Esophagus muscularis mucosa (tissue), 4 donors: ENCODE measurements around the gene NGEF. TPM values are rescaled to one million over a fixed set of nuclear protein-coding genes. Genes with fewer than 3 reads are reported as not detected.

Experiments
- DNase-seq: peaks from one replicate; pipeline ENCODE4 v3.0.0-alpha.2; 2017; ENCODE audit errors: extremely low spot score
- H3K27ac ChIP-seq, 4 donors: fragments of 200-600 bp; sonication (generic); replicated peaks in 1 of 4; 1 replicate in 3 of 4; 2 replicates in 1 of 4; pipeline ENCODE4 v1.5.1; 2016 to 2019; ENCODE audit warnings: mild to moderate bottlenecking in 1 of 4
- H3K27me3 ChIP-seq, 4 donors: fragments of 200-600 bp; sonication (generic); one replicate each; pipeline versions ENCODE4 v1.5.1 to v1.6.0; 2016 to 2019
- H3K36me3 ChIP-seq, 4 donors: fragments of 200-600 bp; sonication (generic); one replicate each; pipeline ENCODE4 v1.5.1; 2016 to 2019
- H3K4me1 ChIP-seq, 4 donors: fragments of 200-600 bp; sonication (generic); one replicate each; pipeline ENCODE4 v1.5.1; 2016 to 2019
- H3K4me3 ChIP-seq, 4 donors: fragments of 200-600 bp; sonication (generic); 1 replicate in 2 of 4; 2 replicates in 2 of 4; pipeline ENCODE4 v1.5.1; 2016 to 2019; ENCODE audit warnings: mild to moderate bottlenecking in 4 of 4, moderate library complexity in 1 of 4
- H3K9me3 ChIP-seq, 4 donors: fragments of 200-600 bp; sonication (generic); 1 replicate in 3 of 4; 2 replicates in 1 of 4; pipeline ENCODE4 v1.5.1; 2016 to 2019
- CTCF ChIP-seq, 3 experiments: fragments of 200-600 bp in 2 of 3; fragments of 450-650 bp in 1 of 3; sonication (generic) in 2 of 3; IDR thresholded peaks; one replicate each; pipeline ENCODE4 v1.5.1; 2017 to 2019; ENCODE audit warnings: antibody characterized with exemption in 3 of 3, mild to moderate bottlenecking in 2 of 3, moderate library complexity in 1 of 3
- EP300 ChIP-seq: sonication (generic); formaldehyde crosslinking; IDR thresholded peaks from one replicate; pipeline ENCODE4 v1.6.1; 2017; ENCODE audit warnings: antibody characterized with exemption
- POLR2A ChIP-seq: fragments of 450-650 bp; IDR thresholded peaks from one replicate; pipeline ENCODE4 v1.6.1; 2017; ENCODE audit warnings: antibody characterized with exemption, moderate library complexity, mild to moderate bottlenecking, low read depth
- POLR2AphosphoS5 ChIP-seq, 2 donors: sonication (generic); formaldehyde crosslinking; IDR thresholded peaks; one replicate each; pipeline ENCODE4 v1.6.1; 2017; ENCODE audit warnings: antibody characterized with exemption in 2 of 2
- WGBS: methylation state at CpG from one replicate; pipeline ENCODE4 v1.1.5; 2018; 5-methylcytosine and 5-hydroxymethylcytosine counted together
- intact Hi-C: fragments of 100-400 bp; cut with DNase I; formaldehyde crosslinking; loops from one replicate; pipeline ENCODE4 v1.15.1; 2023
- total RNA-seq, 4 donors: library from RNA; depleted of rRNA; stranded (reverse); fragments of >200 nt; gene quantifications; one replicate each; pipeline versions ENCODE4 v1.1.0 to v1.2.1, GENCODE V29; 2016

Gene NGEF
- total RNA-seq, 4 donors from 2014 or later = 0.33 to 0.98 (median 0.52) TPM; not detected in 1

GRCh38 chr2:232949016-232949415, 64.0 kb downstream of the NGEF start:
- Histone ChIP-seq H3K4me1 (no peaks in the 10 kb centered on the region), H3K36me3 (no peaks in the 10 kb centered on the region), H3K9me3 (no peaks in the 10 kb centered on the region), H3K27me3 (peaks cover 0 to 22% (median 0%) of the 10 kb centered on the region in 4 donors), H3K4me3 (no peak overlapping the region), H3K27ac (no peak overlapping the region)
- no peak for DNase-seq
- WGBS = 88% methylated on average over 4 of the region's 4 CpGs
- TF ChIP-seq EP300 (no peak), POLR2A (no peak), CTCF (IDR thresholded peaks at IDR 0.05) (no peak), POLR2AphosphoS5 (IDR thresholded peaks at IDR 0.05) (no peak)
- intact Hi-C loops = no loop called here

DNA sequence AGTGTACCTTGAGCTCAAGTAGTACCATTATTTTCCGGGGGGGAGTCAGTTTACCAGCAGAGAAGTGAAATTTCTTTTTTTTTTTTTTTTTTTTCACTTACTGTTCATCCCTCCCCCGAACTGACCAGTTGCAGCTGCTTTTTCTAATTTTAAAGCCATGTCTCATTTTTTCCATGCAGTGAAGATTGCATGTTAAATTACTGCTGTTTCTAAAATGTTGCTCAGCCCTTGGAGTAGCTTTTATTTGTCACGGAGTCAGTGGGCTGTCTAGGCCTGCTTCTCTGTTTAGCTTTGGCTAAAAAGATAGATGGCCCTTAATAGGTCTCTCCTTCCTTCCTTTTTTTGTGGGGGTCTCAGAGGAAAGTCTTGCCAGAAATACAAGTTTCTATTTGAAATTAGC, 70.2 kb downstream of the NGEF start:
- no peak for TF ChIP-seq POLR2AphosphoS5 (IDR thresholded peaks at IDR 0.05)
- TF ChIP-seq CTCF (IDR thresholded peaks at IDR 0.05) = no peak
- TF ChIP-seq EP300 = no peak
- no peak for TF ChIP-seq POLR2A
- no peak for DNase-seq

DNA sequence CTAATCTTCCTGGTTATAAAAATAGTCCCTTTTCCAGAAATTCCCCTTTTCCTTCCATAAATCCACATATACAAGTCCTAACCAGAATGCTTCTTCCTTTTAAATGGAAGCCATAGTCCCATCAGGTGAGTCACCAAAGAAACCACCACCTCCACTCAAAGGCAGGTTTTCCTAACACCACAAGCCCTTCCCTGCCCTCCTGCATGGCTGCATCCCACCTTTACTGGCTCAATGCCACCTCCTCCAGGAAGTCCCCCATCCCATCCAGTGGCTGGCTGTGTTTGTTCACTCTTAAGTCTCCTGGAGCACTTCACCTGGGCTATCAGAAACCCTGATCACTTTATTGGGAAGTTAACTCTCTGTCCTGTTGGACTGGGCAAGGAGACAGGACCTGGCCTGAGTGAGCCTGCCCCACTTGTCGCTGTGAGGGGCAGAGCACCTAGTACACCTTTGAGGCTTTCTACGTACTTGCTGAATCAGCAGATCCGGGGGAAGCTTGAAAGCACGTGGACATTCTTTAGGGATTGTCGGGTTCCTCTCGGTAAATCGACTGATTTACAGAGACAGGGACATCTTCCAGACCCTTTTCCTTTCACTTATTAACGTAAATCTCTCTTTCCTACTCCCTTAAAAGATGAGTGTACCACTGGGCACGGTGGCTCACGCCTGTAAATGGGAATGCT, 71.0 kb downstream of the NGEF start:
- TF ChIP-seq POLR2A = no peak
- no peak for TF ChIP-seq POLR2AphosphoS5 (IDR thresholded peaks at IDR 0.05)
- no peak for TF ChIP-seq EP300
- no peak for TF ChIP-seq CTCF (IDR thresholded peaks at IDR 0.05)
- Histone ChIP-seq H3K27me3 (peaks cover 0 to 26% (median 0%) of the 10 kb centered on the region in 4 donors), H3K4me3 (no peak overlapping the region), H3K36me3 (no peaks in the 10 kb centered on the region), H3K4me1 (no peaks in the 10 kb centered on the region), H3K27ac (no peak overlapping the region), H3K9me3 (peaks cover 0 to 11% (median 0%) of the 10 kb centered on the region in 4 donors)
- intact Hi-C loops = no loop called here
- no peak for DNase-seq
- WGBS = 70% methylated on average over 10 of the region's 10 CpGs

More for the DNA sequence above, 70.2 kb downstream of the NGEF start:
- H3K27me3 ChIP-seq = peaks cover 0 to 18% (median 0%) of the 10 kb centered on the region in 4 donors
- WGBS = 61% methylated on average over 3 of the region's 3 CpGs
- no peak overlapping the region for H3K27ac ChIP-seq
- peaks cover 0 to 11% (median 0%) of the 10 kb centered on the region in 4 donors for H3K9me3 ChIP-seq
- no peaks in the 10 kb centered on the region for H3K36me3 ChIP-seq
- intact Hi-C loops = no loop called here
- H3K4me1 ChIP-seq = no peaks in the 10 kb centered on the region
- no peak overlapping the region for H3K4me3 ChIP-seq

- H3K4me3 ChIP-seq = no peak overlapping the region
- TF ChIP-seq POLR2A (no peak), CTCF (IDR thresholded peaks at IDR 0.05) (no peak), POLR2AphosphoS5 (IDR thresholded peaks at IDR 0.05) (no peak)
- 74% methylated on average over 8 of the region's 8 CpGs for WGBS
- no peak for DNase-seq
- H3K4me1 ChIP-seq = no peaks in the 10 kb centered on the region
- no peak overlapping the region for H3K27ac ChIP-seq
- H3K9me3 ChIP-seq = peaks cover 0 to 11% (median 0%) of the 10 kb centered on the region in 4 donors
- H3K36me3 ChIP-seq = no peaks in the 10 kb centered on the region
- intact Hi-C loops = no loop called here
- H3K27me3 ChIP-seq = peaks cover 0 to 28% (median 0%) of the 10 kb centered on the region in 4 donors
Observed at GRCh38 chr2:232941400-232941799, 71.7 kb downstream of the NGEF start.

DNA sequence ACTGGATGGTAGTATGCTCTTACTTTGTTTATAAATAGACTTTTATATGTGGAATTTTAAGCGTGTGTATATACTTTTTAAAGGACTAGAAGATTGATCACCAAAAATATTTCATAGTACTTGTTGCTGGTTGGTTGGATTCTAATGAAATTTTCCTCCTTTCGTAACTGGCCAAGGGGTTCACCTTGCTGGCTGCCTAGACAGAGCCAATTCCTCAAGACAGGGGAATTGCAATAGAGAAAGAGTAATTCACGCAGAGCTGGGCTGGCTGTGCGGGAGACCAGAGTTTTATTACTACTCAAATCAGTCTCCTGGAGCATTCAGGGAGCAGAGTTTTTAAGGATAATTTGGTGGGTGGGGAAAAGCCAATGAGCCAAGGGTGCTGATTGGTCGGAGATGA, 72.3 kb downstream of the NGEF start:
- DNase-seq = no peak
- no peak overlapping the region for H3K4me3 ChIP-seq
- WGBS = 90% methylated on average over 5 of the region's 5 CpGs
- H3K36me3 ChIP-seq = no peaks in the 10 kb centered on the region
- TF ChIP-seq POLR2A (no peak), CTCF (IDR thresholded peaks at IDR 0.05) (no peak), EP300 (no peak), POLR2AphosphoS5 (IDR thresholded peaks at IDR 0.05) (no peak)
- H3K27me3 ChIP-seq = peaks cover 0 to 28% (median 0%) of the 10 kb centered on the region in 4 donors
- no peaks in the 10 kb centered on the region for H3K4me1 ChIP-seq
- intact Hi-C loops = no loop called here
- H3K27ac ChIP-seq = no peak overlapping the region
- peaks cover 0 to 11% (median 0%) of the 10 kb centered on the region in 4 donors for H3K9me3 ChIP-seq
